ENCODE results near the gene WDR86.
A peak's percentile ranks its signal among the peaks of the same experiment; 100 is the strongest.

The WDR86 gene

GRCh38 chr7:151428378-151429236, 18.8 kb upstream of the WDR86 start:
- Histone ChIP-seq H3K4me3 (ENCODE audit: low read depth in 1 of 5, low read length in 5 of 5) (no peak overlapping the region), H3K9ac (ENCODE audit: low read length in 5 of 5) (peak overlapping the region in 1 of 5 donors; percentile 58), H3K4me1 (ENCODE audit: control insufficient read depth in 5 of 5, insufficient read depth in 5 of 5, low read length in 5 of 5) (peaks cover 8 to 63% (median 58%) of the 10 kb centered on the region in 5 donors), H3K36me3 (ENCODE audit: control insufficient read depth in 5 of 5, insufficient read depth in 5 of 5, low read length in 5 of 5) (no peaks in the 10 kb centered on the region), H3K9me3 (ENCODE audit: control insufficient read depth in 5 of 5, low read length in 5 of 5) (no peaks in the 10 kb centered on the region), H3K27ac (ENCODE audit: low read depth, low read length) (peak overlapping the region; percentile 69), H3K27me3 (ENCODE audit: control insufficient read depth in 5 of 5, insufficient read depth in 4 of 5, low read length in 5 of 5) (no peaks in the 10 kb centered on the region)

GRCh38 chr7:151427705-151428377, 18.0 kb upstream of the WDR86 start:
- Histone ChIP-seq H3K9ac (ENCODE audit: low read length in 5 of 5) (peak overlapping the region in 1 of 5 donors; percentile 76), H3K36me3 (ENCODE audit: control insufficient read depth in 5 of 5, insufficient read depth in 5 of 5, low read length in 5 of 5) (no peaks in the 10 kb centered on the region), H3K27ac (ENCODE audit: low read depth, low read length) (peak overlapping the region; percentile 69), H3K4me3 (ENCODE audit: low read depth in 1 of 5, low read length in 5 of 5) (no peak overlapping the region), H3K27me3 (ENCODE audit: control insufficient read depth in 5 of 5, insufficient read depth in 4 of 5, low read length in 5 of 5) (no peaks in the 10 kb centered on the region), H3K4me1 (ENCODE audit: control insufficient read depth in 5 of 5, insufficient read depth in 5 of 5, low read length in 5 of 5) (peaks cover 8 to 64% (median 58%) of the 10 kb centered on the region in 5 donors), H3K9me3 (ENCODE audit: control insufficient read depth in 5 of 5, low read length in 5 of 5) (no peaks in the 10 kb centered on the region)

- Histone ChIP-seq H3K9me3 (ENCODE audit: control insufficient read depth in 5 of 5, low read length in 5 of 5) (peaks cover 0 to 3% (median 0%) of the 10 kb centered on the region in 5 donors), H3K27ac (ENCODE audit: low read depth, low read length) (peak overlapping the region; percentile 69), H3K4me1 (ENCODE audit: control insufficient read depth in 5 of 5, insufficient read depth in 5 of 5, low read length in 5 of 5) (peaks cover 8 to 64% (median 58%) of the 10 kb centered on the region in 5 donors), H3K27me3 (ENCODE audit: control insufficient read depth in 5 of 5, insufficient read depth in 4 of 5, low read length in 5 of 5) (no peaks in the 10 kb centered on the region), H3K36me3 (ENCODE audit: control insufficient read depth in 5 of 5, insufficient read depth in 5 of 5, low read length in 5 of 5) (no peaks in the 10 kb centered on the region), H3K9ac (ENCODE audit: low read length in 5 of 5) (peak overlapping the region in 2 of 5 donors; percentile 4 to 76), H3K4me3 (ENCODE audit: low read depth in 1 of 5, low read length in 5 of 5) (peak overlapping the region in 1 of 5 donors; percentile 11)
Observed at GRCh38 chr7:151426904-151427704, 17.3 kb upstream of the WDR86 start.

GRCh38 chr7:151426441-151426903, 16.6 kb upstream of the WDR86 start:
- H3K27ac ChIP-seq (ENCODE audit: low read depth, low read length), result peak overlapping the region; percentile 69
- H3K4me3 ChIP-seq (ENCODE audit: low read depth in 1 of 5, low read length in 5 of 5), result peak overlapping the region in 1 of 5 donors; percentile 11
- no peaks in the 10 kb centered on the region for H3K36me3 ChIP-seq (ENCODE audit: control insufficient read depth in 5 of 5, insufficient read depth in 5 of 5, low read length in 5 of 5)
- H3K27me3 ChIP-seq (ENCODE audit: control insufficient read depth in 5 of 5, insufficient read depth in 4 of 5, low read length in 5 of 5), result no peaks in the 10 kb centered on the region
- peak overlapping the region in 2 of 5 donors; percentile 61 to 66 for H3K9ac ChIP-seq (ENCODE audit: low read length in 5 of 5)
- peaks cover 0 to 3% (median 0%) of the 10 kb centered on the region in 5 donors for H3K9me3 ChIP-seq (ENCODE audit: control insufficient read depth in 5 of 5, low read length in 5 of 5)
- H3K4me1 ChIP-seq (ENCODE audit: control insufficient read depth in 5 of 5, insufficient read depth in 5 of 5, low read length in 5 of 5), result peaks cover 8 to 64% (median 58%) of the 10 kb centered on the region in 5 donors

- Histone ChIP-seq H3K9me3 (ENCODE audit: control insufficient read depth in 5 of 5, low read length in 5 of 5) (peaks cover 0 to 3% (median 0%) of the 10 kb centered on the region in 5 donors), H3K27ac (ENCODE audit: low read depth, low read length) (peak overlapping the region; percentile 69), H3K27me3 (ENCODE audit: control insufficient read depth in 5 of 5, insufficient read depth in 4 of 5, low read length in 5 of 5) (no peaks in the 10 kb centered on the region), H3K4me3 (ENCODE audit: low read depth in 1 of 5, low read length in 5 of 5) (no peak overlapping the region), H3K36me3 (ENCODE audit: control insufficient read depth in 5 of 5, insufficient read depth in 5 of 5, low read length in 5 of 5) (no peaks in the 10 kb centered on the region), H3K4me1 (ENCODE audit: control insufficient read depth in 5 of 5, insufficient read depth in 5 of 5, low read length in 5 of 5) (peaks cover 8 to 64% (median 58%) of the 10 kb centered on the region in 5 donors), H3K9ac (ENCODE audit: low read length in 5 of 5) (peak overlapping the region in 4 of 5 donors; percentile 7 to 66 (median 58))
Observed at GRCh38 chr7:151425670-151426440, 16.0 kb upstream of the WDR86 start.

- Histone ChIP-seq H3K9ac (ENCODE audit: low read length in 5 of 5) (peak overlapping the region in 2 of 5 donors; percentile 54 to 57), H3K36me3 (ENCODE audit: control insufficient read depth in 5 of 5, insufficient read depth in 5 of 5, low read length in 5 of 5) (no peaks in the 10 kb centered on the region), H3K4me3 (ENCODE audit: low read depth in 1 of 5, low read length in 5 of 5) (no peak overlapping the region), H3K9me3 (ENCODE audit: control insufficient read depth in 5 of 5, low read length in 5 of 5) (peaks cover 0 to 3% (median 0%) of the 10 kb centered on the region in 5 donors), H3K4me1 (ENCODE audit: control insufficient read depth in 5 of 5, insufficient read depth in 5 of 5, low read length in 5 of 5) (peaks cover 8 to 60% (median 52%) of the 10 kb centered on the region in 5 donors), H3K27ac (ENCODE audit: low read depth, low read length) (peak overlapping the region; percentile 69), H3K27me3 (ENCODE audit: control insufficient read depth in 5 of 5, insufficient read depth in 4 of 5, low read length in 5 of 5) (no peaks in the 10 kb centered on the region)
Observed at GRCh38 chr7:151424799-151425198, 15.0 kb upstream of the WDR86 start.

GRCh38 chr7:151423936-151424335, 14.1 kb upstream of the WDR86 start:
- peak overlapping the region; percentile 69 for H3K27ac ChIP-seq (ENCODE audit: low read depth, low read length)
- peaks cover 0 to 7% (median 0%) of the 10 kb centered on the region in 5 donors for H3K9me3 ChIP-seq (ENCODE audit: control insufficient read depth in 5 of 5, low read length in 5 of 5)
- peaks cover 6 to 51% (median 43%) of the 10 kb centered on the region in 5 donors for H3K4me1 ChIP-seq (ENCODE audit: control insufficient read depth in 5 of 5, insufficient read depth in 5 of 5, low read length in 5 of 5)
- peak overlapping the region in 2 of 5 donors; percentile 35 to 57 for H3K9ac ChIP-seq (ENCODE audit: low read length in 5 of 5)
- no peaks in the 10 kb centered on the region for H3K27me3 ChIP-seq (ENCODE audit: control insufficient read depth in 5 of 5, insufficient read depth in 4 of 5, low read length in 5 of 5)
- no peaks in the 10 kb centered on the region for H3K36me3 ChIP-seq (ENCODE audit: control insufficient read depth in 5 of 5, insufficient read depth in 5 of 5, low read length in 5 of 5)
- H3K4me3 ChIP-seq (ENCODE audit: low read depth in 1 of 5, low read length in 5 of 5), result peak overlapping the region in 1 of 5 donors; percentile 22

- H3K36me3 ChIP-seq (ENCODE audit: control insufficient read depth in 5 of 5, insufficient read depth in 5 of 5, low read length in 5 of 5), result no peaks in the 10 kb centered on the region
- H3K9ac ChIP-seq (ENCODE audit: low read length in 5 of 5), result no peak overlapping the region
- H3K4me3 ChIP-seq (ENCODE audit: low read depth in 1 of 5, low read length in 5 of 5), result no peak overlapping the region
- H3K27me3 ChIP-seq (ENCODE audit: control insufficient read depth in 5 of 5, insufficient read depth in 4 of 5, low read length in 5 of 5), result no peaks in the 10 kb centered on the region
- H3K4me1 ChIP-seq (ENCODE audit: control insufficient read depth in 5 of 5, insufficient read depth in 5 of 5, low read length in 5 of 5), result peaks cover 4 to 44% (median 36%) of the 10 kb centered on the region in 5 donors
- no peak overlapping the region for H3K27ac ChIP-seq (ENCODE audit: low read depth, low read length)
- peaks cover 0 to 7% (median 0%) of the 10 kb centered on the region in 5 donors for H3K9me3 ChIP-seq (ENCODE audit: control insufficient read depth in 5 of 5, low read length in 5 of 5)
Observed at GRCh38 chr7:151423226-151423625, 13.4 kb upstream of the WDR86 start.

- Histone ChIP-seq H3K9me3 (ENCODE audit: control insufficient read depth in 5 of 5, low read length in 5 of 5) (peaks cover 0 to 7% (median 0%) of the 10 kb centered on the region in 5 donors), H3K36me3 (ENCODE audit: control insufficient read depth in 5 of 5, insufficient read depth in 5 of 5, low read length in 5 of 5) (no peaks in the 10 kb centered on the region), H3K4me1 (ENCODE audit: control insufficient read depth in 5 of 5, insufficient read depth in 5 of 5, low read length in 5 of 5) (peaks cover 4 to 39% (median 26%) of the 10 kb centered on the region in 5 donors), H3K27me3 (ENCODE audit: control insufficient read depth in 5 of 5, insufficient read depth in 4 of 5, low read length in 5 of 5) (no peaks in the 10 kb centered on the region), H3K9ac (ENCODE audit: low read length in 5 of 5) (no peak overlapping the region), H3K4me3 (ENCODE audit: low read depth in 1 of 5, low read length in 5 of 5) (no peak overlapping the region), H3K27ac (ENCODE audit: low read depth, low read length) (no peak overlapping the region)
Observed at GRCh38 chr7:151422212-151422611, 12.4 kb upstream of the WDR86 start.
